Measurements from ENCODE around the gene CEP76. TPM values are rescaled to one million over a fixed set of nuclear protein-coding genes. Genes with fewer than 3 reads are reported as not detected.

Gene CEP76
- total RNA-seq, 1 donor from 2014 or later: 7.2 TPM

- H3K36me3 Mint-ChIP-seq (ENCODE audit: unreplicated experiment): no peaks in the 10 kb centered on the region
- no peaks in the 10 kb centered on the region for H3K9me3 Mint-ChIP-seq (ENCODE audit: unreplicated experiment)
- no peak for DNase-seq (ENCODE audit: extremely low spot score, unreplicated experiment)
- TF ChIP-seq CTCF (IDR thresholded peaks at IDR 0.05): no peak
- H3K4me1 Mint-ChIP-seq (ENCODE audit: unreplicated experiment): peaks cover 28% of the 10 kb centered on the region
- H3K27me3 Mint-ChIP-seq (ENCODE audit: unreplicated experiment): no peaks in the 10 kb centered on the region
- no peak overlapping the region for H3K4me3 Mint-ChIP-seq (ENCODE audit: unreplicated experiment)
- no peak overlapping the region for H3K27ac Mint-ChIP-seq (ENCODE audit: unreplicated experiment)
These were observed 42.7 kb upstream of the CEP76 start for GRCh38 chr18:12745095-12745795.

GRCh38 chr18:12744103-12744502 is 41.6 kb upstream of the CEP76 start:
- peak; percentile 76 for TF ChIP-seq CTCF (IDR thresholded peaks at IDR 0.05)
- H3K4me1 Mint-ChIP-seq (ENCODE audit: unreplicated experiment): peaks cover 19% of the 10 kb centered on the region
- no peaks in the 10 kb centered on the region for H3K27me3 Mint-ChIP-seq (ENCODE audit: unreplicated experiment)
- no peak overlapping the region for H3K4me3 Mint-ChIP-seq (ENCODE audit: unreplicated experiment)
- H3K27ac Mint-ChIP-seq (ENCODE audit: unreplicated experiment): no peak overlapping the region
- no peaks in the 10 kb centered on the region for H3K9me3 Mint-ChIP-seq (ENCODE audit: unreplicated experiment)
- H3K36me3 Mint-ChIP-seq (ENCODE audit: unreplicated experiment): no peaks in the 10 kb centered on the region
- DNase-seq (ENCODE audit: extremely low spot score, unreplicated experiment): no peak

GRCh38 chr18:12742453-12742852 is 39.9 kb upstream of the CEP76 start:
- Mint-ChIP-seq H3K4me3 (ENCODE audit: unreplicated experiment) (no peak overlapping the region), H3K4me1 (ENCODE audit: unreplicated experiment) (peaks cover 11% of the 10 kb centered on the region), H3K9me3 (ENCODE audit: unreplicated experiment) (no peaks in the 10 kb centered on the region), H3K36me3 (ENCODE audit: unreplicated experiment) (no peaks in the 10 kb centered on the region), H3K27ac (ENCODE audit: unreplicated experiment) (no peak overlapping the region), H3K27me3 (ENCODE audit: unreplicated experiment) (no peaks in the 10 kb centered on the region)
- no peak for TF ChIP-seq CTCF (IDR thresholded peaks at IDR 0.05)
- DNase-seq (ENCODE audit: extremely low spot score, unreplicated experiment): no peak

- H3K9me3 Mint-ChIP-seq (ENCODE audit: unreplicated experiment): no peaks in the 10 kb centered on the region
- no peaks in the 10 kb centered on the region for H3K36me3 Mint-ChIP-seq (ENCODE audit: unreplicated experiment)
- H3K4me3 Mint-ChIP-seq (ENCODE audit: unreplicated experiment): no peak overlapping the region
- no peaks in the 10 kb centered on the region for H3K27me3 Mint-ChIP-seq (ENCODE audit: unreplicated experiment)
- DNase-seq (ENCODE audit: extremely low spot score, unreplicated experiment): no peak
- H3K27ac Mint-ChIP-seq (ENCODE audit: unreplicated experiment): no peak overlapping the region
- peaks cover 11% of the 10 kb centered on the region for H3K4me1 Mint-ChIP-seq (ENCODE audit: unreplicated experiment)
- TF ChIP-seq CTCF (IDR thresholded peaks at IDR 0.05): no peak
These were observed 38.8 kb upstream of the CEP76 start for GRCh38 chr18:12741351-12741750.

- Mint-ChIP-seq H3K4me1 (ENCODE audit: unreplicated experiment) (peaks cover 11% of the 10 kb centered on the region), H3K27me3 (ENCODE audit: unreplicated experiment) (no peaks in the 10 kb centered on the region), H3K4me3 (ENCODE audit: unreplicated experiment) (no peak overlapping the region), H3K36me3 (ENCODE audit: unreplicated experiment) (no peaks in the 10 kb centered on the region), H3K27ac (ENCODE audit: unreplicated experiment) (no peak overlapping the region), H3K9me3 (ENCODE audit: unreplicated experiment) (peaks cover 6% of the 10 kb centered on the region)
- no peak for TF ChIP-seq CTCF (IDR thresholded peaks at IDR 0.05)
- DNase-seq (ENCODE audit: extremely low spot score, unreplicated experiment): no peak
These were observed 34.9 kb upstream of the CEP76 start for GRCh38 chr18:12737243-12737902.

Data from osteocyte (in vitro differentiated cells).